ENCODE results near the gene AP5B1.

Gene AP5B1

GRCh38 chr11:65817312-65817834 lies 36.6 kb upstream of the AP5B1 start:
- no peak overlapping the region for H3K27ac ChIP-seq (replicated peaks; ENCODE audit: low read length)
- H3K9ac ChIP-seq (ENCODE audit: low read depth, low read length, poor library complexity), result no peak overlapping the region
- no peak overlapping the region for H3K14ac ChIP-seq (ENCODE audit: low read length)
- H3K4me3 ChIP-seq (ENCODE audit: low read length in 2 of 2), result peak overlapping the region in 1 of 2 donors; percentile 87
- H3K23ac ChIP-seq (ENCODE audit: low read depth, low read length, poor library complexity), result no peak overlapping the region
- no peak overlapping the region for H4K91ac ChIP-seq (ENCODE audit: low read depth, low read length, poor library complexity)
- no peak overlapping the region for H2BK12ac ChIP-seq (ENCODE audit: low read length)
- peaks cover 0 to 2% of the 10 kb centered on the region in 2 donors for H3K9me3 ChIP-seq (replicated peaks in 1 of 2; ENCODE audit: control insufficient read depth in 2 of 2, insufficient read depth in 1 of 2, low read depth in 1 of 2, low read length in 2 of 2)
- H2BK120ac ChIP-seq (ENCODE audit: low read depth, low read length), result no peak overlapping the region
- peak overlapping the region; percentile 98 for H2AFZ ChIP-seq (ENCODE audit: low read length)
- no peaks in the 10 kb centered on the region for H3K27me3 ChIP-seq (ENCODE audit: control insufficient read depth in 3 of 3, insufficient read depth in 3 of 3, low read depth in 1 of 3, low read length in 3 of 3)
- no peaks in the 10 kb centered on the region for H3K36me3 ChIP-seq (replicated peaks in 1 of 2; ENCODE audit: control insufficient read depth in 2 of 2, insufficient read depth in 2 of 2, low read length in 2 of 2)
- no CpG with 5 or more reads among the region's 5 CpGs for WGBS, 2 donors (ENCODE audit: extremely low coverage in 2 of 2, insufficient read length in 2 of 2, insufficient replicate concordance in 1 of 2)
- H3K79me1 ChIP-seq (ENCODE audit: low read depth, low read length), result peaks cover 3% of the 10 kb centered on the region
- H3K4me1 ChIP-seq (ENCODE audit: control insufficient read depth in 2 of 2, insufficient read depth in 1 of 2, low read depth in 1 of 2, low read length in 2 of 2), result peaks cover 0 to 7% of the 10 kb centered on the region in 2 donors
- H2BK15ac ChIP-seq (ENCODE audit: low read length), result no peak overlapping the region
- no peak overlapping the region for H4K8ac ChIP-seq (ENCODE audit: low read depth, low read length)
- no peak overlapping the region for H3K18ac ChIP-seq (ENCODE audit: low read length)
- H2AK5ac ChIP-seq (ENCODE audit: low read depth, low read length), result no peak overlapping the region
- H3K4me2 ChIP-seq (ENCODE audit: insufficient read depth, low read length, poor library complexity, severe bottlenecking), result peak overlapping the region; percentile 75
- no peak overlapping the region for H3K4ac ChIP-seq (ENCODE audit: low read length)
- H2BK5ac ChIP-seq (ENCODE audit: low read length), result no peak overlapping the region
- DNase-seq (ENCODE audit: low spot score), result no peak

- DNase-seq (ENCODE audit: low spot score), result no peak
- no CpG with 5 or more reads among the region's 3 CpGs for WGBS, 2 donors (ENCODE audit: extremely low coverage in 2 of 2, insufficient read length in 2 of 2, insufficient replicate concordance in 1 of 2)
- Histone ChIP-seq H2BK12ac (ENCODE audit: low read length) (no peak overlapping the region), H3K18ac (ENCODE audit: low read length) (no peak overlapping the region), H3K4me2 (ENCODE audit: insufficient read depth, low read length, poor library complexity, severe bottlenecking) (peak overlapping the region; percentile 23), H2AK5ac (ENCODE audit: low read depth, low read length) (no peak overlapping the region), H4K8ac (ENCODE audit: low read depth, low read length) (no peak overlapping the region), H3K4me1 (ENCODE audit: control insufficient read depth in 2 of 2, insufficient read depth in 1 of 2, low read depth in 1 of 2, low read length in 2 of 2) (peaks cover 0 to 7% of the 10 kb centered on the region in 2 donors), H3K14ac (ENCODE audit: low read length) (no peak overlapping the region), H2BK120ac (ENCODE audit: low read depth, low read length) (no peak overlapping the region), H4K91ac (ENCODE audit: low read depth, low read length, poor library complexity) (no peak overlapping the region), H3K27ac (replicated peaks; ENCODE audit: low read length) (no peak overlapping the region), H3K36me3 (replicated peaks in 1 of 2; ENCODE audit: control insufficient read depth in 2 of 2, insufficient read depth in 2 of 2, low read length in 2 of 2) (no peaks in the 10 kb centered on the region), H3K23ac (ENCODE audit: low read depth, low read length, poor library complexity) (no peak overlapping the region), H2BK5ac (ENCODE audit: low read length) (no peak overlapping the region), H3K79me1 (ENCODE audit: low read depth, low read length) (peaks cover 3% of the 10 kb centered on the region), H3K4me3 (ENCODE audit: low read length in 2 of 2) (peak overlapping the region in 1 of 2 donors; percentile 87), H3K9ac (ENCODE audit: low read depth, low read length, poor library complexity) (no peak overlapping the region), H2BK15ac (ENCODE audit: low read length) (no peak overlapping the region), H3K27me3 (ENCODE audit: control insufficient read depth in 3 of 3, insufficient read depth in 3 of 3, low read depth in 1 of 3, low read length in 3 of 3) (no peaks in the 10 kb centered on the region), H3K9me3 (replicated peaks in 1 of 2; ENCODE audit: control insufficient read depth in 2 of 2, insufficient read depth in 1 of 2, low read depth in 1 of 2, low read length in 2 of 2) (peaks cover 0 to 2% of the 10 kb centered on the region in 2 donors), H3K4ac (ENCODE audit: low read length) (no peak overlapping the region), H2AFZ (ENCODE audit: low read length) (no peak overlapping the region)
Measured at GRCh38 chr11:65816696-65817095, 35.9 kb upstream of the AP5B1 start.

- no CpG with 5 or more reads among the region's 16 CpGs for WGBS, 2 donors (ENCODE audit: extremely low coverage in 2 of 2, insufficient read length in 2 of 2, insufficient replicate concordance in 1 of 2)
- no peak for DNase-seq (ENCODE audit: low spot score)
- no peak overlapping the region for H3K4me3 ChIP-seq (ENCODE audit: low read length in 2 of 2)
Measured at GRCh38 chr11:65814986-65815565, 34.3 kb upstream of the AP5B1 start.

GRCh38 chr11:65814131-65814985 lies 33.6 kb upstream of the AP5B1 start:
- H3K27ac ChIP-seq (replicated peaks; ENCODE audit: low read length), result no peak overlapping the region
- peaks cover 0 to 2% of the 10 kb centered on the region in 2 donors for H3K36me3 ChIP-seq (replicated peaks in 1 of 2; ENCODE audit: control insufficient read depth in 2 of 2, insufficient read depth in 2 of 2, low read length in 2 of 2)
- no peak overlapping the region for H3K9ac ChIP-seq (ENCODE audit: low read depth, low read length, poor library complexity)
- H2AK5ac ChIP-seq (ENCODE audit: low read depth, low read length), result no peak overlapping the region
- H4K91ac ChIP-seq (ENCODE audit: low read depth, low read length, poor library complexity), result no peak overlapping the region
- WGBS, 2 donors (ENCODE audit: extremely low coverage in 2 of 2, insufficient read length in 2 of 2, insufficient replicate concordance in 1 of 2), result no CpG with 5 or more reads among the region's 18 CpGs
- H3K27me3 ChIP-seq (ENCODE audit: control insufficient read depth in 3 of 3, insufficient read depth in 3 of 3, low read depth in 1 of 3, low read length in 3 of 3), result no peaks in the 10 kb centered on the region
- no peak overlapping the region for H3K18ac ChIP-seq (ENCODE audit: low read length)
- no peak overlapping the region for H3K4me3 ChIP-seq (ENCODE audit: low read length in 2 of 2)
- no peak overlapping the region for H2BK120ac ChIP-seq (ENCODE audit: low read depth, low read length)
- no peak overlapping the region for H3K14ac ChIP-seq (ENCODE audit: low read length)
- peaks cover 0 to 2% of the 10 kb centered on the region in 2 donors for H3K4me1 ChIP-seq (ENCODE audit: control insufficient read depth in 2 of 2, insufficient read depth in 1 of 2, low read depth in 1 of 2, low read length in 2 of 2)
- H4K8ac ChIP-seq (ENCODE audit: low read depth, low read length), result no peak overlapping the region
- H3K9me3 ChIP-seq (replicated peaks in 1 of 2; ENCODE audit: control insufficient read depth in 2 of 2, insufficient read depth in 1 of 2, low read depth in 1 of 2, low read length in 2 of 2), result peaks cover 0 to 4% of the 10 kb centered on the region in 2 donors
- peaks cover 3% of the 10 kb centered on the region for H3K79me1 ChIP-seq (ENCODE audit: low read depth, low read length)
- no peak overlapping the region for H2BK15ac ChIP-seq (ENCODE audit: low read length)
- H2AFZ ChIP-seq (ENCODE audit: low read length), result no peak overlapping the region
- no peak overlapping the region for H3K4ac ChIP-seq (ENCODE audit: low read length)
- H3K4me2 ChIP-seq (ENCODE audit: insufficient read depth, low read length, poor library complexity, severe bottlenecking), result no peak overlapping the region
- no peak overlapping the region for H3K23ac ChIP-seq (ENCODE audit: low read depth, low read length, poor library complexity)
- H2BK5ac ChIP-seq (ENCODE audit: low read length), result no peak overlapping the region
- H2BK12ac ChIP-seq (ENCODE audit: low read length), result no peak overlapping the region
- no peak for DNase-seq (ENCODE audit: low spot score)

More at GRCh38 chr11:65814986-65815565, 34.3 kb upstream of the AP5B1 start:
- Histone ChIP-seq H2BK15ac (ENCODE audit: low read length) (no peak overlapping the region), H3K27ac (replicated peaks; ENCODE audit: low read length) (no peak overlapping the region), H2BK120ac (ENCODE audit: low read depth, low read length) (no peak overlapping the region), H3K23ac (ENCODE audit: low read depth, low read length, poor library complexity) (peak overlapping the region; percentile 37), H3K36me3 (replicated peaks in 1 of 2; ENCODE audit: control insufficient read depth in 2 of 2, insufficient read depth in 2 of 2, low read length in 2 of 2) (peaks cover 0 to 2% of the 10 kb centered on the region in 2 donors), H3K4me2 (ENCODE audit: insufficient read depth, low read length, poor library complexity, severe bottlenecking) (no peak overlapping the region), H3K9ac (ENCODE audit: low read depth, low read length, poor library complexity) (no peak overlapping the region), H2BK5ac (ENCODE audit: low read length) (no peak overlapping the region), H3K27me3 (ENCODE audit: control insufficient read depth in 3 of 3, insufficient read depth in 3 of 3, low read depth in 1 of 3, low read length in 3 of 3) (no peaks in the 10 kb centered on the region), H3K4me1 (ENCODE audit: control insufficient read depth in 2 of 2, insufficient read depth in 1 of 2, low read depth in 1 of 2, low read length in 2 of 2) (peaks cover 0 to 2% of the 10 kb centered on the region in 2 donors), H4K91ac (ENCODE audit: low read depth, low read length, poor library complexity) (no peak overlapping the region), H3K14ac (ENCODE audit: low read length) (no peak overlapping the region), H2AK5ac (ENCODE audit: low read depth, low read length) (no peak overlapping the region), H3K4ac (ENCODE audit: low read length) (no peak overlapping the region), H4K8ac (ENCODE audit: low read depth, low read length) (no peak overlapping the region), H3K9me3 (replicated peaks in 1 of 2; ENCODE audit: control insufficient read depth in 2 of 2, insufficient read depth in 1 of 2, low read depth in 1 of 2, low read length in 2 of 2) (peaks cover 0 to 4% of the 10 kb centered on the region in 2 donors), H2BK12ac (ENCODE audit: low read length) (no peak overlapping the region), H3K18ac (ENCODE audit: low read length) (no peak overlapping the region), H3K79me1 (ENCODE audit: low read depth, low read length) (peaks cover 3% of the 10 kb centered on the region), H2AFZ (ENCODE audit: low read length) (no peak overlapping the region)
